Vagina (tissue), 2 donors: ENCODE data around the gene AGPAT1.

ENCODE experiments used
- POLR2A ChIP-seq, 2 donors: fragments of 450-650 bp; IDR thresholded peaks; one replicate each; pipeline ENCODE4 v1.6.1; 2017; ENCODE audit warnings: antibody characterized with exemption in 2 of 2, mild to moderate bottlenecking in 2 of 2, moderate library complexity in 2 of 2
- POLR2AphosphoS5 ChIP-seq, 2 donors: sonication (generic); formaldehyde crosslinking; IDR thresholded peaks; one replicate each; pipeline ENCODE4 v1.9.0; 2017; ENCODE audit warnings: antibody characterized with exemption in 2 of 2, mild to moderate bottlenecking in 2 of 2, low read depth in 1 of 2; ENCODE audit not compliant: insufficient read depth in 1 of 2
- TF ChIP-seq, protein P1 (sequence below), 3 experiments: fragments of 450-650 bp in 2 of 3; fragments of 200-600 bp in 1 of 3; sonication (generic) in 1 of 3; IDR thresholded peaks; one replicate each; pipeline ENCODE4 v1.5.1; 2017 to 2019; ENCODE audit warnings: antibody characterized with exemption in 3 of 3, mild to moderate bottlenecking in 2 of 3, moderate library complexity in 2 of 3

DNA sequence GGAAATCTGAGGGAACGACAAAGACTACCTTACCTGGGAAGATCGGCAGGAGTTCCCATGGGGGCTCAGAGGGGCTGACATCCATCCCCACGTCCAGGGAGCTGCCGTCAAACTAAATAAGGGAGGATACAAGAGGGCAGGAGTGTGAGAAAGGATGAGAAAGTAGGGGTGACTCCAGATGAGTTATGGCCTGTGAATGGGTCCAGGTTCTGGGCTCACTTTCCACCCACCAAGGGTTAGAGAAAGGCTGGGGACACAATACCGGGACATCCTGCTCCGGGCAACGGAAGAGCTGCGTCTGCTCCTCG is 48.5 kb downstream of the AGPAT1 start:
- TF ChIP-seq, protein P1, sequence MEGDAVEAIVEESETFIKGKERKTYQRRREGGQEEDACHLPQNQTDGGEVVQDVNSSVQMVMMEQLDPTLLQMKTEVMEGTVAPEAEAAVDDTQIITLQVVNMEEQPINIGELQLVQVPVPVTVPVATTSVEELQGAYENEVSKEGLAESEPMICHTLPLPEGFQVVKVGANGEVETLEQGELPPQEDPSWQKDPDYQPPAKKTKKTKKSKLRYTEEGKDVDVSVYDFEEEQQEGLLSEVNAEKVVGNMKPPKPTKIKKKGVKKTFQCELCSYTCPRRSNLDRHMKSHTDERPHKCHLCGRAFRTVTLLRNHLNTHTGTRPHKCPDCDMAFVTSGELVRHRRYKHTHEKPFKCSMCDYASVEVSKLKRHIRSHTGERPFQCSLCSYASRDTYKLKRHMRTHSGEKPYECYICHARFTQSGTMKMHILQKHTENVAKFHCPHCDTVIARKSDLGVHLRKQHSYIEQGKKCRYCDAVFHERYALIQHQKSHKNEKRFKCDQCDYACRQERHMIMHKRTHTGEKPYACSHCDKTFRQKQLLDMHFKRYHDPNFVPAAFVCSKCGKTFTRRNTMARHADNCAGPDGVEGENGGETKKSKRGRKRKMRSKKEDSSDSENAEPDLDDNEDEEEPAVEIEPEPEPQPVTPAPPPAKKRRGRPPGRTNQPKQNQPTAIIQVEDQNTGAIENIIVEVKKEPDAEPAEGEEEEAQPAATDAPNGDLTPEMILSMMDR (IDR thresholded peaks at IDR 0.05): no peak
- TF ChIP-seq POLR2A (IDR thresholded peaks at IDR 0.05) (no peak), POLR2AphosphoS5 (IDR thresholded peaks at IDR 0.05; ENCODE audit: insufficient read depth in 1 of 2, low read depth in 1 of 2) (no peak)
